Measurements from ENCODE around the gene LIPC. TPM values are rescaled to one million over a fixed set of nuclear protein-coding genes. Genes with fewer than 3 reads are reported as not detected.

LIPC gene
- polyA plus RNA-seq, 1 donor (not counting 4 experiments of a cell fraction or from before 2014, with no cell fraction given): not detected

GRCh38 chr15:58554758-58555157, 123.0 kb downstream of the LIPC start:
- no peaks in the 10 kb centered on the region for H3K9me1 ChIP-seq (ENCODE audit: control insufficient read depth, extremely low read depth, insufficient read depth, low read length)
- H3K9me3 ChIP-seq (ENCODE audit: control insufficient read depth, low read depth, low read length): no peaks in the 10 kb centered on the region
- H3K9ac ChIP-seq (ENCODE audit: control insufficient read depth, extremely low read depth, insufficient read depth, low read length): no peak overlapping the region
- H3K27ac ChIP-seq (ENCODE audit: control insufficient read depth, insufficient read depth, low read length): no peak overlapping the region
- H3K27me3 ChIP-seq (ENCODE audit: control insufficient read depth, extremely low read depth, insufficient read depth, low read length): no peaks in the 10 kb centered on the region
- no peaks in the 10 kb centered on the region for H3K36me3 ChIP-seq (ENCODE audit: control insufficient read depth in 2 of 2, extremely low read depth in 1 of 2, insufficient read depth in 2 of 2, low read length in 2 of 2)
- FAIRE-seq (no peak), DNase-seq (ENCODE audit: low read depth, low spot score) (no peak)
- H3K4me2 ChIP-seq (ENCODE audit: control insufficient read depth, extremely low read depth, insufficient read depth, low read depth, low read length): no peak overlapping the region
- no peaks in the 10 kb centered on the region for H3K79me2 ChIP-seq (ENCODE audit: control insufficient read depth, insufficient read depth, low read length)
- TF ChIP-seq, protein P1, sequence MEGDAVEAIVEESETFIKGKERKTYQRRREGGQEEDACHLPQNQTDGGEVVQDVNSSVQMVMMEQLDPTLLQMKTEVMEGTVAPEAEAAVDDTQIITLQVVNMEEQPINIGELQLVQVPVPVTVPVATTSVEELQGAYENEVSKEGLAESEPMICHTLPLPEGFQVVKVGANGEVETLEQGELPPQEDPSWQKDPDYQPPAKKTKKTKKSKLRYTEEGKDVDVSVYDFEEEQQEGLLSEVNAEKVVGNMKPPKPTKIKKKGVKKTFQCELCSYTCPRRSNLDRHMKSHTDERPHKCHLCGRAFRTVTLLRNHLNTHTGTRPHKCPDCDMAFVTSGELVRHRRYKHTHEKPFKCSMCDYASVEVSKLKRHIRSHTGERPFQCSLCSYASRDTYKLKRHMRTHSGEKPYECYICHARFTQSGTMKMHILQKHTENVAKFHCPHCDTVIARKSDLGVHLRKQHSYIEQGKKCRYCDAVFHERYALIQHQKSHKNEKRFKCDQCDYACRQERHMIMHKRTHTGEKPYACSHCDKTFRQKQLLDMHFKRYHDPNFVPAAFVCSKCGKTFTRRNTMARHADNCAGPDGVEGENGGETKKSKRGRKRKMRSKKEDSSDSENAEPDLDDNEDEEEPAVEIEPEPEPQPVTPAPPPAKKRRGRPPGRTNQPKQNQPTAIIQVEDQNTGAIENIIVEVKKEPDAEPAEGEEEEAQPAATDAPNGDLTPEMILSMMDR (optimal IDR thresholded peaks at IDR 0.05 in 1 of 3, IDR thresholded peaks at IDR 0.05 in 1 of 3, conservative IDR thresholded peaks at IDR 0.05 in 1 of 3; ENCODE audit: extremely low read depth in 1 of 3, insufficient read depth in 2 of 3, low read length in 3 of 3): no peak
- TF ChIP-seq EZH2 (IDR thresholded peaks at IDR 0.05; ENCODE audit: low read length): no peak
- H4K20me1 ChIP-seq (ENCODE audit: control insufficient read depth, extremely low read depth, insufficient read depth, low read length): no peaks in the 10 kb centered on the region
- no peak overlapping the region for H3K4me3 ChIP-seq (ENCODE audit: control insufficient read depth in 2 of 3, extremely low read depth in 1 of 3, insufficient read depth in 2 of 3, low read depth in 1 of 3, low read length in 3 of 3)
- dilution Hi-C loops (cut with MboI; ENCODE audit: extremely low pct_ligation_motif_present, low sequenced_read_pairs): no loop called here
- no peak overlapping the region for H2AFZ ChIP-seq (ENCODE audit: control insufficient read depth, low read length)
- peaks cover 10% of the 10 kb centered on the region for H3K4me1 ChIP-seq (ENCODE audit: control insufficient read depth, extremely low read depth, insufficient read depth, low read length)

GRCh38 chr15:58555162-58556027, 123.6 kb downstream of the LIPC start:
- Histone ChIP-seq H3K4me1 (ENCODE audit: control insufficient read depth, extremely low read depth, insufficient read depth, low read length) (peaks cover 10% of the 10 kb centered on the region), H3K27me3 (ENCODE audit: control insufficient read depth, extremely low read depth, insufficient read depth, low read length) (no peaks in the 10 kb centered on the region), H3K79me2 (ENCODE audit: control insufficient read depth, insufficient read depth, low read length) (no peaks in the 10 kb centered on the region), H3K4me2 (ENCODE audit: control insufficient read depth, extremely low read depth, insufficient read depth, low read depth, low read length) (no peak overlapping the region), H4K20me1 (ENCODE audit: control insufficient read depth, extremely low read depth, insufficient read depth, low read length) (no peaks in the 10 kb centered on the region), H3K4me3 (ENCODE audit: control insufficient read depth in 2 of 3, extremely low read depth in 1 of 3, insufficient read depth in 2 of 3, low read depth in 1 of 3, low read length in 3 of 3) (no peak overlapping the region), H3K27ac (ENCODE audit: control insufficient read depth, insufficient read depth, low read length) (no peak overlapping the region), H3K9ac (ENCODE audit: control insufficient read depth, extremely low read depth, insufficient read depth, low read length) (no peak overlapping the region), H3K9me3 (ENCODE audit: control insufficient read depth, low read depth, low read length) (no peaks in the 10 kb centered on the region), H3K9me1 (ENCODE audit: control insufficient read depth, extremely low read depth, insufficient read depth, low read length) (no peaks in the 10 kb centered on the region), H3K36me3 (ENCODE audit: control insufficient read depth in 2 of 2, extremely low read depth in 1 of 2, insufficient read depth in 2 of 2, low read length in 2 of 2) (no peaks in the 10 kb centered on the region), H2AFZ (ENCODE audit: control insufficient read depth, low read length) (no peak overlapping the region)
- DNase-seq (ENCODE audit: low read depth, low spot score) (no peak), FAIRE-seq (no peak)
- dilution Hi-C loops (cut with MboI; ENCODE audit: extremely low pct_ligation_motif_present, low sequenced_read_pairs): no loop called here
- TF ChIP-seq, protein P1 (optimal IDR thresholded peaks at IDR 0.05 in 1 of 3, IDR thresholded peaks at IDR 0.05 in 1 of 3, conservative IDR thresholded peaks at IDR 0.05 in 1 of 3; ENCODE audit: extremely low read depth in 1 of 3, insufficient read depth in 2 of 3, low read length in 3 of 3): no peak
- no peak for TF ChIP-seq EZH2 (IDR thresholded peaks at IDR 0.05; ENCODE audit: low read length)
